NCI-H1048 (cell line): ENCODE measurements around the gene LGALS7.

Experiments used
- DNase-seq: peaks from one replicate; lab custom pipeline; 2025; lab: John Stamatoyannopoulos, UW

Gene LGALS7

DNA sequence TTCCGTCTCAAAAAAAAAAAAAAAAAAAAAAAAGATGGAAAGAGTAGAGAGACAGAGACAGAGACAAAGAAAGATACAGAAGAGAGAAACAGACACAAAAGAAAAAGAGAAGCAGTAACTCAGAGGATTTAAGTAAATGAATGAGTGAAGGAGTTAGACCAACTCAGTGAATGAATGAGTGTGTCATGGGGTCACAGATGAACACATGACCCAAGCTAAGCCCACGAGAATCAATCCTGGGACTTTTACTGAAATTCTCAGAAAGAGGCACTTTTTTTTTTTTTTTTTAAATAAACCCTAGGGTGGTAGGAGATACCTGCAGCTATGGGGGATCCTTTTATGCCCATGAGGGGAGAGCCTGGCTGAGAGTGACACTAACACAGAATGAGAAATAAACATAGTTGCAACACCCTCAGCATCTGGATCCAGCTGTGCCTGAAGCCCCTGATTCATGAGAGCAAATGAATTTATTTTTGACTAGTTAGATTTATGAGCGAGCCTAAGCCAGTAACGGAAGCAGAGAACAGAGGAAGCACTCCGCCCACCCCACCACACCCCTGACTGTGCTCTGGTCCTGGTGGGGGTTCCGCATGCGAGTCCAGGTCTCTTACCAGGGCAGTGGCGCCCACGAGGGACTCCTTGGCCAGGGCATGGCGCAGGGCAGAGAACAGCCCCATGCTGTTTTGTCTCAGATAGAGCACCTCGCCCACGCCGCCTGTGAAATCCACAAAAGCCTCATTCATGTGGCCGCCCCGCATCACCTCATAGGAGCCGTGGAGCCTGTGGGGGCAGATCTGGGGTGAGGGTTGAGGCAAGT, 33.7 kb downstream of the LGALS7 start:
- DNase-seq, result no peak

DNA sequence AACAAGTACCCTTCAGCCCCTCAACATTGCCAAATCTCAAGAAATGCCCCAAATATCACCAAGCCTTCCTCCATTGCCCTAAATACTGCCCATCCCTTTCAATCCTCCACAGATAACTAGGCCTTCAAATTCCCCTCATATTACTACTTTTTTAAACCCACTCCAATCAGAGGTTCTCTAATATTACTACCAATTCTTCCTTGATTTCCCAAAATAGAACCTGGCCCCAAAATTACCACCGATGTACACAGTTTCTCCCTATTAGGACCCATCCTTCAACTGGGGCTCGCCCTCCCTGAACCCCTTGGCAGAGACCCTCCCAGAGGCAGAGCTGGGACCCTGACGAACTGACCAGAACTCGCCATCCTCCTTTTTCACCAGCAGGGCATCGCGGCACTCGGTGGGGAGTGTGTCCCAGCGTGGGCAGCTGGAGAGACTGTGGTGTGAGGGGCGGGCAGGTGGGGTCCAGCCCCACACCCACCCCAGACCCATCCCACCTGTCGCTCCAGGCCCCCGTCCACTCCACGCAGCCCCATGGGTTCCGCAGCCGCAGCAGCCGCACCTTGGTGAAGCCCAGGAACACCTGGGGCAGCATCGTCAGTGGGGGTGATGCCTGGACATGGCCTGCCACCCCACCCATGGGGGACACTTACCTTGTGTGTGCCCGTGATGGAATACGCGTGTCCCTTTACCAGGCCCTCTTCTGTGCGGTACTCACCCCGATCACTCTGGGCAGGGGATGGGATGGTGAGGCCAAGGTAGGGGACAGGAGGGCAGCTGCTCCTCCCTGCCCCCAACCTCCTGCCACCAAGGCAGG, 35.2 kb downstream of the LGALS7 start:
- no peak for DNase-seq

DNA sequence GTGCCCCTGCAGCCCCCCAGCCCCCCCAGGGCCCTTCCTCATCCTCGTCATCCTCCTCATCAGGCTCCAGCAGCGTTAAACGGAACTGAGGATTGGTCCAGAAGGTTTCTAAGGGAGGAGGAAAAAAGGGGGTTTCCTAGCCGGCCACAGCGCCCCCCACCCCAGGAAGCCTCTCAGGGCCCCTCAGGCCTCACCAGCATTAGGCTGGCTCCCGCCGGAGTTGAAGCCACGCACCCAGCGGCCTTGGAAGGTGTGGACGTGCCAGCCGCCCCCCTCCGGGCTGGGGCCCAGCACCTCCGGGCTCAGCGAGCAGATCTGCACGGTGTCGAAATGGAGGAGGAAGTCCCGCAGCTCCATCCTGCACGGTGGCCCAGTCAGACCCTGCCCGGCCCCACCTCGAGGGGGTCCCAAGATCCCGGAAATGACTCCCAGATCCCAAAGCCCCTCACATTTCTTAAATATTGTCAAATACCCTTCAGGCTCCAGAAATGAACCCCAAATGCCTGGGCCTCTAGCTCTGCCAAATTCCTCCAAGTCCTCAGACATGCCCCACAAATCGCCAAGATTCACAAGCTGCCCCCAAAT, 35.9 kb downstream of the LGALS7 start:
- no peak for DNase-seq

DNA sequence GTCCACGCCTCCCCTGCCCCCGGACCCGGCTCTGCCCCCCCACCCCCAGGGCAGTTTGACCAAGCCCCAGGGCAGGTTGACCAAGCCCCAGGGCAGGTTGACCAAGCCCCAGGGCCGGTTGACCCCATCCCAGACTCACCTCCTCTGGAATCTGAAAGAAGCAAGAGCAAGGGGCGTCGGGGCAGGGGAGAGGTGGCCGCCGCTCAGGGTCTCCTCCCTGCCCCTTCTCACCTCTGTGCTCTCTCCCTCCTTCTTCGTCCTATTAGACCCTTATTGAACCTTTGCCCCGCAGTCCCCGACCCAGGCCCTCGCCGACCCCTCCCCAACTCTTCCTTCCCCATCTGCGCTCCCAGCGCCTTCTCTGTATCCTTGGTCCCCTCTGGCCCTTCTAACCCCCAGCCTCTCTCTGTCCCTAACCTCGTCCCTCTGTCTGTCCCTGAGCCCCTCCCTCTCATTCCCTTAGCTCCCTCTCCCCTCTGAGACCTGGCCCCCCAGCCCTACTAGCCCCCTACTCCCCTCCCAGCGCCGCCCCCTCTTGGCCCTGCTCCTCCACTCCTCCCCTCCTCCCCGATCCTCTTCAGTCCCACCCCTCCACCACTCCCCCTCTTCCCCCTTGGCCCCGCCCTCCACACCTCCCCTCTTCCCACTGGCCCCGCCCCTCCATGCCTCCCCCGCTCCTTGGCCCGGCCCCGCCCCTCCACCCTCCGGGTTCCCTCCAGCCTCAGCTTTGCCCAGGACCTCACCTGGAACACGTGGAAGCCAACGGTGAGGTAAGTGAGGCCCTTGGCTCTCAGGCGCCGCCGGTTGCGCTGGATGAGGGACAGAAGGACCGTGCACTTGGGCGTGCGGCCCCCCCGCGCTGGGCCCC, 36.7 kb downstream of the LGALS7 start:
- no peak for DNase-seq

DNA sequence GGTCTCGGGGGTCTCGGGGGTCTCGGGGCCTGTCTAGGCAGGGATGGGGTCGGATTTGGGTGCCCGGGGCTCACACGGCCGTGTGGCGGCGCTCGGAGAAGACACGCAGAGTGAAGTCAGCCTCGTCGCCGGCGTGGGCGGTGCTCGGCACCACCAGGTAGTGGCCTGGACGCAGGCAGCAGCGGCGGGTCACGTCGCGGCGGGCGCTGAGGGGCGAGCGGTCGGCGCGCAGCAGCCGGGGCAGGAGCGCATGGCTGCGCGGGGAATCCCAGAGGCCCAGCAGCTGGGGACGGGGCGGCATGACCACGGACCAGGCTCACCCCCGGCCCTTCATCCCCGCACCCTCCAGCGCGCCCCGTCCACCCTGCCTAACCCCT, 37.3 kb downstream of the LGALS7 start:
- no peak for DNase-seq

DNA sequence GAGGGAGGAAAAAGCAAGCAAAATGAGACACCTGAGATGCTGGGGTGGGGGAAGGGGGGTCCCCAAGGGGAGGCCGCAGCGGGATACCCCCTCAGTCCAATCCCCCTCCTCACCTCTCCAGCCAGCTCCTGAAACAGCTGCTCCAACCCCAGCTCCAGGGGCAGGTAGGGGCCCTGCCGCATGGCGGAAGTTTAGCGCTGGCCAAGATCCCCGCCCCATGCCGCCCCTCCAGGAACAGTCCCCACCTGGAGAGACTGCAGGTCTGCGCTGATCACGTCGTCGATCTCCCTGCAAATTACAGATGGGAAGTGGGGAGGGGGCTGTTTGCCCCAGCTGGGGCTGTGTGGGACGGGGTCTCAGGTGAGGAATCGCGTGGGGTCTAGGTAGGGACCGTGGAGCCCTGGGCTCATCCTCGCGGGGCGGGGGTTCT, 38.0 kb downstream of the LGALS7 start:
- no peak for DNase-seq

DNA sequence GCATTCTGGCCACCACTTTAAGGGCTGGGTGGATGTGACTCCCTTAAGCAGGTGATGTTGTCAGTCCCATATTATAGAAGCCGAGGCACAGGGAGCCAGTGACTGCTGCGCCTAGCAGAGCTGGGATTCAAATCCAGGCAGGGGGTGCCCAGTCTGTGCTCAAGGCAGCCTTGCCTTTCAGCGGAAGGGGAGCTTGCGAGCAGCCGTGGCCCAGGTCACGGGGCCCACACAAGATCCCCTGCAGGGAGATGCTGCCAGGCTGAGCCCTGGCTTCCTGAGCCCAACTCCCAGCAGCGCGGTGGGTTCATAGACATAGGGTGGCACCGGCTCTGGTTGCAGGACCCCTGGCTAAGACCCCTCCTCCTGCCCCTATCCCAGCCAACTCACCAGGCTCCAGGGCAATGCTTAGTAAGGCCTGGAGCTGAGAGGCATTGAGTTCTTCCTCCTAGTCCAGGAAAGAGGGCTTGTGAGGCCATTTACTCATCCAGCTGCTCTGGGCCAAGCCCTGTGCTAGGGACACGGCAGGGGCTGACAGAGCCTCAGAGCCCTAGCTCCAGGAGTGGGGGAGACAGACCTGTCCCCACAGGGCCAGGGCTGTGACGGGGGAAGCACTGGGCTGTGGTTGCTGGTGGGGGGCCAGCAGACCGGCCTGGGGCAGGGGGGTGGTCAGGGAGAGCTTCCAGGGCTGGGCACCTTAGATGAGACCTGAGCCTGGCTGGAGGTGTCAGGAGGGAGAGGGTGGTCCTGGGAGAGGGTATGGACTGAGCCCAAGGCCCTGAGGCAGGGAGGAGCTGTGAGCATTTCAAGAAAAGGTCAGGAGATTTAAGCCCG, 38.7 kb downstream of the LGALS7 start:
- DNase-seq, result no peak

DNA sequence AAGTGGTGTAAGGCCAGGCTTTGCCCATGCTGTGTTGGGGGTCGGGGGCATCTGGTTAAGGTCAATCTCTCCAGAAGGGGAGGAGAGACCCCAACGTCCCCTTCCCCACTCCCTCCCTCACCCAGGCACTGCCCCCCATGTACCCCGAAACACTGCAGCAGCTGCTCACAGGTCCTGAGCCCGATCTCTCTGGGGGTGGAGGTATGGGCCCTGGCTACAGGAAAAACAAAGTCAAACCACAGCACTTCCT, 39.2 kb downstream of the LGALS7 start:
- DNase-seq, result no peak

DNA sequence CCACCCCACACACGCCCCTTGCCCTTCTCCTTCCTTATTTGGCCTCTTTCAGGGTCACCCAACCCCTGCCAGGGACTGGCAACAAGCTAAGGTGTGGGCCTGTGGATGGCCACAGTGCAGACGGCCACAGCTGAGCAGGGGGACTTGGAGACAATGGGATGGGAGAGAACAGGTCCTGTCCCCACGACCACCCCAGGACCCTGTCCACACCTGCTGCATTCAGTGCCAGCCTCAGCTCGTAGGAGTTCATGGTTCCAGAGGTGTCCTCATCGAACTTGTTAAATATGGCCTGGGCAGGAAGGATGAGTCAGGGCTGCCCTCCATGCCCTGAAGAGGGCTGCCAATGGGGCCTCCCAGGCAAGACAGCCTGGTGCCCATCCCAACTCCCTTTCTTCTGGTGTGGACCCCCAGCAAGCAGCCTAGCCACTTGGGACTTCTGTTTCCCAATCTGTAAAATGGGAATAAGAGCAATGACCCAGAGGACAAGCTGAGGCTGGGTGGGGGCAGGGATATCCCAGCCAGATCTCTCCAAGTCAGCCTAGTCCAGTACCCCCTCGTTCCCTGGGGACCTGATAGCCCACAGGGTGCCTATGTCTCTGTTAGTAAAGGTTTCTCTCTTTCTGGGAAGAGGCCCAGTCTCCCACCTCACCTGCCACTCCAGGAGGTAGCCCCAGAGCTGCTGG, 39.7 kb downstream of the LGALS7 start:
- no peak for DNase-seq

DNA sequence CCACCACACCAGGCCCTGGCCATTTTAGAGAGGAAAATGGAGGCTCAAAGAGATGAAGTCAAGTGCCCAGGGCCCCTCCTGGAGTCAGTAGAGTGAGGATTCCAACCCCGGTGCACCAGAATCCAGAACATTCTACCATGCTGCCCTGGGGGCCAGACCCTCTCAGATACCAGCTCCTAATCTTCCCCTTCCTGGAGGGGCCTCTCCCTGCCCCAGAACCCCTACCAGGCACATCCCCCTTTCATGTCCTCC, 40.1 kb downstream of the LGALS7 start:
- DNase-seq, result no peak

DNA sequence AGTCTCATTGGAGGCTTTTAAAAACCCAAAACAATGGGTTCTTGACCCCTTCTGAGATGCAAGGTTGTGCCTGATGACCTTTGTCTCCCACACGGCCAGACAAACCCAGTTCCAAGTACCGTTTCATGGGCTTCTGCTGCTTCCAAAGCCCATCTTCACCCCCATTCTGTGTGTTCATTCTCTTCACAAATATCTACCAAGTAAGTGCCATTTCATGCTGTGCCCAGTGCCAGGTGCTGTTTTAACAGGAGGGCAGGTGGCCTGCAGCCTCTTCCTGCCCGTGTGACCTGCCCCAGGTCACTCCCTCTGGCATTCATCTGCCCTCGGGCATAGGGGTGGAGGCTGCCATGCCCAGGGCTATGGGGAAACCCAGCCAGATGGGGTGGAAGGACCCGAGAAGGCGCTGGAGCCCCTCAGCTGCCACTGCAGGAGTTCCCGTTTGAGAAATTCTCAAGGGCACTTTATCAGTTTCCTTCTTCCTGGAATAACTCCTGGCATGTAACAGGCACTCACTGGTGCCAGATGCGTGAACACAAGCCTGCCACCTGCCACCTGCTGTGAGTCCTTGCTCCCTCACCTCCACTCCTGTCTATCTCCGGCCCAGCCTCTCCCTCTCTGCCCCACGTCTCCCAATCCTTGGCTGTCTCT, 41.5 kb downstream of the LGALS7 start:
- no peak for DNase-seq

DNA sequence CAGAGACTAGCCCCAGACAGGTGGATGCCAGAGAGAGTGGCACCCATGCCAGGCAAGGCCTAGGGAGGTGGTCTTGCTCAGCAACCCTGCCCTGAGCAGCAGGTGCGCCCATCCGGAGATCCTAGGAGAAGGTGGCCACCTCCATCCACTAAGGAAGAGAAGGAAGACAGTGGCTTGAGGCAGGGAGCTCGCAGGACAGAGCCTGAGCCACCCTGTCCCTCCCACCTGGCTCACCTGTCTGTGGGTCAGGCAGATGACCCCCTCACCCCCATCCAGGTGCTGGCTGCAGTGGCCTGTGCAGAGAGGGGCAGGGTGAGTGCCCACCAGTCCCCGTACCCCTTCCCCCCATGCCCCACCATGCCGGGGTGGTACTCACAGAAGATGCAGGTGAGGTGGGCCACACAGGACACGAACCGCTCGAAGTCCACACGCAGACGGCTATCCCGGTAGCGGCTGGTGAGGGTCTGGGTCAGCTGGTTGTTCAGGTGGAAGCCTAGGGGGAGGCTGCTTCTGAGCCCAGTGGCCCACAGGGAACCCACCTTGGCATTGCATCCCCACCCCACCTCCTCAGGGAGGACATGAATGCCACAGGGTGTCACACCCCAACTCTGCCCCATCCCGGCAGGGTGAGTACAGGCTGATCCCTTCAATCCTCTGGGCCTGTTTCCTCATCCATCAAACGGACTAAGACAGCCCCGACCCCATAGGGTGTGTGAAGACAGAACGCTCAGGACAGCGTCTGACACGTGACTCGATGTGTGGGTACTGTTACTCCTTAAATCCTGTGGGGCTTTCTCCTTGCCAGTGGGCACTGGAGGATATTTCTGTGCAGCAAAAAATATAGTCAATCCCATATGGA, 42.4 kb downstream of the LGALS7 start:
- DNase-seq, result no peak

DNA sequence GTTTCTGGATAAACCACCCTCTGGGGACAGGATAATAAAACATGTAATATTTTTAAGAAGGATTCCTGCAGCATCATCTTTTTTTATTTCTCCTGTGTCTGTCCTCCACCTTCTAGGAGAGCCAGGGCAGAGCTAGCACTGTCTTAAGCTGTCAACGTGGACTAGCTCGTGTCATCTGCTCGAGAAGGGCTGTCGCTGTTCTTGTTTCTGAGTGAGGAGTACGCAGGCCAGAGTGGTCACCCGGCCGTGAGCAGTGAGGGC, 42.9 kb downstream of the LGALS7 start:
- DNase-seq, result no peak

DNA sequence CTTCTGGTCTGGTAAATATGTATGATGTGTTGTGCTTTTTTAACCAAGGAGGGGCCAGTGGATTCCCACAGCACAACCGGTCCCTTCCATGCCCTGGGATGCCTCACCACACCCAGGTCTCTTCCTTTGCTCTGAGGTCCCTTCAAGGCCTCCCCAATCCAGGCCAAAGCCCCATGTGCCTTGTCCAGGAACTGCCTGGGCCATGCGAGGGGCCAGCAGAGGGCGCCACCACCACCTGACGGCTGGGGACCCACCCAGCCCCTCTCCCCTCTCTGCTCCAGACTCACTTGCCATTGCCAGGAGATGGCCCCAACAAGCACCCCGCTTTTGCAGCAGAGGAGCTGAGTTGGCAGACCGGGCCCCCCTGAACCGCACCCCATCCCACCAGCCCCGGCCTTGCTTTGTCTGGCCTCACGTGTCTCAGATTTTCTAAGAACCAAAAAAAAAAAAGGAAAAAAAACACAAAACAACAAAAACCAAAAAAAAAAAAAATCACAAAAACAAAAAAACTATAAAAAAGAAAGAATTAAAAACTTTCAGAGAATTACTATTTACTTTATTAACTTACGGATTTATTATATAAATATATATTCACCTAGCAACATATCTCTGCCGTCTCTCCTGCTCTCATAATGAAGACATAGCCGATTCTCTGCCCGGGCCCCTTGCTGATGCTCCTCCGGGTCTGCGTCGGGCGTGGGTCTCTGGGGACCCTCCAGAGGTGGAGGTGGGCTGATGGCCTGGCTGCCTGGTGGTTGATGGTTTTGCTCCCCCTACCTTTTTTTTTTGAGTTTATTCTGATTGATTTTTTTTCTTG, 43.5 kb downstream of the LGALS7 start:
- DNase-seq, result no peak

DNA sequence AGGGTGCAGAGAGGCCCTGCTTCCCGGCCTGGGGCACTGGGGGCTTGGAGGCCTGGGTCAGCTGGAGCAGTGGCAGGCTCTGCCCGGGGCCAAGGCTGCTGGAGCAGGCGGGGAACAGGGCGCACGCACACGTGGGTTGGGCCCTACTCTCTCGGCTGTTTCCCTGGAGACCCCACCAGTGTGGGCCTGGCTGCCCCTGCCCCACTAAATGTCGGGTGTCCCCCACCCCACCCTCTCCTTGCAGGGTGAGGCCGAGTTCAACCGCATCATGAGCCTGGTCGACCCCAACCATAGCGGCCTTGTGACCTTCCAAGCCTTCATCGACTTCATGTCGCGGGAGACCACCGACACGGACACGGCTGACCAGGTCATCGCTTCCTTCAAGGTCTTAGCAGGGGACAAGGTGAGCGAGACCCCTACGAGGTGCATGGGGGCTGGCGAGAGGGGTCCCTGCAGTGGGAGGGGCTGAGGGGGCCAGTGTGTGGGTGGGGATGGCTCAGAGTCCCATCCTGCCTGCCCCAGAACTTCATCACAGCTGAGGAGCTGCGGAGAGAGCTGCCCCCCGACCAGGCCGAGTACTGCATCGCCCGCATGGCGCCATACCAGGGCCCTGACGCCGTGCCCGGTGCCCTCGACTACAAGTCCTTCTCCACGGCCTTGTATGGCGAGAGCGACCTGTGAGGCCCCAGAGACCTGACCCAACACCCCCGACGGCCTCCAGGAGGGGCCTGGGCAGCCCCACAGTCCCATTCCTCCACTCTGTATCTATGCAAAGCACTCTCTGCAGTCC, 44.4 kb downstream of the LGALS7 start:
- DNase-seq, result no peak

DNA sequence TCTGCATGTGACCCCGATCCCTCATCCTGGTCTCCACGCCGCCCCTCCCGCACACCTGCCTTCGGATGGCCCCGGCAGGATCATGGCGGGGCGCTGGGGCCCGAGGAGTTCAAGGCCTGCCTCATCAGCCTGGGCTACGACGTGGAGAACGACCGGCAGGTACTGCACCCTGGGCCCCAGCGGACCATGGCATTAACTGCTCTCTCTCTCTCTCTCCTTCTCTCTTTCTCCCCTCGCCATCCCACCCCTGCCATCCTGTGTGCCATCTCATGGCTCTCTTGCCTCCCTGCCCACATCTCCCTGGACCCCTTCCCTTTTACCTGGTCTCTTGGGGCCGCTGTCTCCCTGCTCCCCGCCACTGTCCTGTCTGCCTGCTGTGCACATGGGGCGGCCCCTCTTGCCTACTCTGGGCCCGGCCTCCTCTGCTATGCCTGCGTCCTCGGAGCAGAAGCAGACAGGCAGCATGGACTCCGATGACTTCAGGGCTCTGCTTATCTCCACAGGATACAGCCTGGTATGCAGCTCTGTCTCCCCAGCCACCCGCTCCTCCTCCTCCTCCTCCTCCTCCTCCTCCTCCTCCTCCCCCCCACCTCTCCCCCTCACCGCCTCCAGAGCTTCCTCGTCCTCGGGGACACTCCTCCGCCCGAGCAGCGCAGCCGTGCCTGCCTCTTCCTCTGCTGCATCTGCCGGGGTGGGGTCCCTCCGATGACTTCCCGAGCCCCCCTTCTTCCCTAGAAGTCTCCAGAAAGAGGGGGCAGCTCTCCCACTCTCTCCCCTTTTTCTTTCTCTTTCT, 45.3 kb downstream of the LGALS7 start:
- DNase-seq, result no peak

DNA sequence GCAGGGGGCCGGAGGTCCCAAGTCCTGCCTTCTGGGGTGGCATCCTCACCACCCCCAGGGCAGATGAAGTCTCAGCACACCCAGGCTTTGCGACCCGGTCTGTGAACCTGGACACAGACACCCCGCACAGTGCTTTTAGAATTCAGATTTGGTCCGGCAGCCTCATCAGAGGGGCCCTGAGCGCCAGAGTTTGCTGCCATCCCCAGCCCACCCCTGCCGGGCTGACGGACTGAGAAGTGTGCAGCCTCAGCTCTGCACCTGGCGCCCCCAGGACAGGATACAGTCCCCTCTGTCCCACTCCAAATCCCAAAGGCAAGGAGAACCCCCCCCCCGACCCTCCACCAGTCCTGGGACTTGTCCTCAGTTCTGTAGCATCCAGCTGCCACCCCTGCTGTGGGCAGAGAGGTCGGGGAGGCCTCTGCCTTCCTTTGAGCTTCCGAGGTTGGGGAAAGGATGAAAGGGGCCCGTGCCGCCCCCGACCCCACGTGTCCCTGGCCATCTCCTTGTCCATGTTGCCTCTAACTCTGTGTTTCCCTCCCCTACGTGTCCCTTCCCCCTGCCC, 45.9 kb downstream of the LGALS7 start:
- DNase-seq, result no peak
